SU-DHL-6 (cell line): ENCODE measurements around the gene OTUB2.

Source experiments
- EZH2phosphoT487 ChIP-seq: fragments of 200-600 bp; sonication (generic), shearing (Covaris generic); conservative IDR thresholded peaks from 2 replicates; pipeline ENCODE4 v1.6.1; 2018; ENCODE audit warnings: mild to moderate bottlenecking, antibody characterized with exemption, low read length, moderate library complexity, mixed read lengths
- TF ChIP-seq, protein P1 (sequence below): fragments of 200-600 bp; sonication (generic); IDR thresholded peaks from one replicate; pipeline ENCODE4 v1.5.1; 2017; ENCODE audit warnings: antibody characterized with exemption, mild to moderate bottlenecking, low read length, moderate library complexity; ENCODE audit not compliant: insufficient read depth, poor library complexity, severe bottlenecking

DNA sequence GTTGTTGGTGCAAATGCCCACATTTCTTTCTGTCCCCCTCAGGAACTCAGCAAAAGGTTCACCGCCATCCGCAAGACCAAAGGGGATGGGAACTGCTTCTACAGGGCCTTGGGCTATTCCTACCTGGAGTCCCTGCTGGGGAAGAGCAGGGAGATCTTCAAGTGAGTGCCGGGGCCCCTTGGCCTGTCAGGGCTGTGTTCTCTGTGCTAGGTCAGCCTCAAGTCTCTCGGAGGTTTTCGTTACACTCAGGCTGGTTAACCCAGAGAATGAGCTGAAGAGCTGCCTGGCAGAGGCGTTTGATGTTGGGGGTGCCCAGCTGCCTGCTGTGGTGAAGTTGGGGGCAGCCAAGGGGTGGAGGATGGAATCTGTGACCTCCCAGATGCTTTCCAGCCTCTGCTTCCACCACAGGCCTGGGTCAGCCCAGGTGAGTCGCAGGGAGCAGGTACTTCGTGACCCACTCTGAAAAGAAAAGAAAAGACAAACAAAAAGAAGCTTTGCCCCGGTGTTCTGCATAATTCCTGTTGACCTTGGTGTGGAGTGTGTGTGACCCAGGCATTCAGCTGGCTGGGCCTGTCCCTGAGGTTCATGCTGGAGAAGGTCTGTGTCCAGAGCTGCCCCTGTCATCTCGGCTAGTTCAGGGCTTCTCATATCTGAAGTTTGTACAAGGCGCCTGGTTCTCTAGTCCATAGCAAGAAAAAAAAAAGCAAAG lies 12.9 kb downstream of the OTUB2 start:
- TF ChIP-seq EZH2phosphoT487: no peak
- TF ChIP-seq, protein P1, sequence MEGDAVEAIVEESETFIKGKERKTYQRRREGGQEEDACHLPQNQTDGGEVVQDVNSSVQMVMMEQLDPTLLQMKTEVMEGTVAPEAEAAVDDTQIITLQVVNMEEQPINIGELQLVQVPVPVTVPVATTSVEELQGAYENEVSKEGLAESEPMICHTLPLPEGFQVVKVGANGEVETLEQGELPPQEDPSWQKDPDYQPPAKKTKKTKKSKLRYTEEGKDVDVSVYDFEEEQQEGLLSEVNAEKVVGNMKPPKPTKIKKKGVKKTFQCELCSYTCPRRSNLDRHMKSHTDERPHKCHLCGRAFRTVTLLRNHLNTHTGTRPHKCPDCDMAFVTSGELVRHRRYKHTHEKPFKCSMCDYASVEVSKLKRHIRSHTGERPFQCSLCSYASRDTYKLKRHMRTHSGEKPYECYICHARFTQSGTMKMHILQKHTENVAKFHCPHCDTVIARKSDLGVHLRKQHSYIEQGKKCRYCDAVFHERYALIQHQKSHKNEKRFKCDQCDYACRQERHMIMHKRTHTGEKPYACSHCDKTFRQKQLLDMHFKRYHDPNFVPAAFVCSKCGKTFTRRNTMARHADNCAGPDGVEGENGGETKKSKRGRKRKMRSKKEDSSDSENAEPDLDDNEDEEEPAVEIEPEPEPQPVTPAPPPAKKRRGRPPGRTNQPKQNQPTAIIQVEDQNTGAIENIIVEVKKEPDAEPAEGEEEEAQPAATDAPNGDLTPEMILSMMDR: no peak
